Measurements from ENCODE around the gene WBP4.
"Not testable (repeated sequence)": the region's sequence is repeated elsewhere in the genome, so short reads cannot be mapped to it uniquely, and the experiment has no call there.

The WBP4 gene

GRCh38 chr13:41061075-41061913 lies at the start of gene WBP4:
Gene WBP4, plus strand, starts transcription at chr13:41061509. Its CDS starts 165 bp downstream, at chr13:41061674.
- peak; percentile 95 for DNase-seq (ENCODE audit: low spot score)

- DNase-seq (ENCODE audit: low spot score) = no peak
These were observed 48.8 kb upstream of the WBP4 start for GRCh38 chr13:41012536-41012935.

- DNase-seq (ENCODE audit: low spot score) = no peak
These were observed 47.5 kb upstream of the WBP4 start for GRCh38 chr13:41013835-41014234.

- DNase-seq (ENCODE audit: low spot score) = no peak
These were observed 45.4 kb upstream of the WBP4 start for GRCh38 chr13:41015920-41016319.

GRCh38 chr13:41017159-41017558 lies 44.1 kb upstream of the WBP4 start:
- DNase-seq (ENCODE audit: low spot score) = peak; percentile 58

- no peak for DNase-seq (ENCODE audit: low spot score)
These were observed 43.3 kb upstream of the WBP4 start for GRCh38 chr13:41017817-41018601.

- no peak for DNase-seq (ENCODE audit: low spot score)
These were observed 42.7 kb upstream of the WBP4 start for GRCh38 chr13:41018602-41018948.

GRCh38 chr13:41019011-41019487 lies 42.3 kb upstream of the WBP4 start, which contains the start of gene ELF1:
Gene ELF1, minus strand, starts transcription at chr13:41019316. Its CDS starts 37,262 bp downstream, at chr13:40982054.
- peak; percentile 60 for DNase-seq (ENCODE audit: low spot score)

GRCh38 chr13:41019578-41020347 lies 41.5 kb upstream of the WBP4 start:
- DNase-seq (ENCODE audit: low spot score) = no peak

GRCh38 chr13:41025518-41025917 lies 35.8 kb upstream of the WBP4 start:
- DNase-seq (ENCODE audit: low spot score) = no peak

GRCh38 chr13:41026788-41027187 lies 34.5 kb upstream of the WBP4 start:
- DNase-seq (ENCODE audit: low spot score) = no peak

GRCh38 chr13:41028051-41028450 lies 33.3 kb upstream of the WBP4 start:
- DNase-seq (ENCODE audit: low spot score) = no peak

GRCh38 chr13:41029629-41030028 lies 31.7 kb upstream of the WBP4 start:
- DNase-seq (ENCODE audit: low spot score) = no peak

GRCh38 chr13:41032691-41033376 lies 28.5 kb upstream of the WBP4 start:
- DNase-seq (ENCODE audit: low spot score) = no peak

- no peak for DNase-seq (ENCODE audit: low spot score)
These were observed 26.9 kb upstream of the WBP4 start for GRCh38 chr13:41034382-41034781.

GRCh38 chr13:41034881-41035280 lies 26.4 kb upstream of the WBP4 start:
- no peak for DNase-seq (ENCODE audit: low spot score)

- not testable (repeated sequence) for DNase-seq (ENCODE audit: low spot score)
These were observed 24.8 kb upstream of the WBP4 start for GRCh38 chr13:41036557-41036956.

GRCh38 chr13:41039746-41040145 lies 21.6 kb upstream of the WBP4 start:
- no peak for DNase-seq (ENCODE audit: low spot score)

GRCh38 chr13:41040584-41041334 lies 20.6 kb upstream of the WBP4 start:
- no peak for DNase-seq (ENCODE audit: low spot score)

- DNase-seq (ENCODE audit: low spot score) = not testable (repeated sequence)
These were observed 18.9 kb upstream of the WBP4 start for GRCh38 chr13:41042419-41042818.

GRCh38 chr13:41048640-41049039 lies 12.7 kb upstream of the WBP4 start:
- DNase-seq (ENCODE audit: low spot score) = no peak
